A673 (cell line): ENCODE data around the gene GMPPB.
"Not testable (repeated sequence)": the region's sequence is repeated elsewhere in the genome, so short reads cannot be mapped to it uniquely, and the experiment has no call there.

Experiments
- CTCF ChIP-seq: fragments of 300-800, 200-600 bp; sonication (generic); conservative IDR thresholded peaks from 2 replicates; pipeline ENCODE4 v1.5.1; 2017; ENCODE audit warnings: low read depth, mild to moderate bottlenecking, antibody characterized with exemption, low read length, moderate library complexity, mixed read lengths
- EZH2 ChIP-seq: fragments of 200-600 bp; sonication (generic); IDR thresholded peaks from 2 replicates; pipeline ENCODE4 v1.6.1; 2017; ENCODE audit warnings: borderline replicate concordance, low read depth, mild to moderate bottlenecking, mixed read lengths, antibody characterized with exemption, low read length; ENCODE audit not compliant: poor library complexity, severe bottlenecking

GRCh38 chr3:49686346-49686745, 37.4 kb downstream of the GMPPB start:
- not testable (repeated sequence) for TF ChIP-seq CTCF, EZH2
